Omental fat pad (tissue), 4 donors: Measurements from ENCODE around the gene RHOC. TPM values are rescaled to one million over a fixed set of nuclear protein-coding genes. Genes with fewer than 3 reads are reported as not detected.

Source experiments
- ATAC-seq: fragments of 150-250 bp; one replicate; pipeline ENCODE4 v1.9.1; 2016; ENCODE audit warnings: mild to moderate bottlenecking, moderate library complexity; ENCODE audit not compliant: low FRiP score
- DNase-seq: peaks from one replicate; pipeline ENCODE4 v3.0.0-alpha.2; 2019; ENCODE audit warnings: low spot score
- CTCF ChIP-seq, 3 donors: fragments of 450-650 bp; IDR thresholded peaks; one replicate each; pipeline ENCODE4 v1.5.1; 2016 to 2017; ENCODE audit warnings: antibody characterized with exemption in 3 of 3, mild to moderate bottlenecking in 3 of 3, moderate library complexity in 2 of 3
- total RNA-seq, 4 donors: library from RNA; depleted of rRNA; stranded (reverse); fragments of >200 nt; gene quantifications; one replicate each; pipeline ENCODE4 v1.1.0, GENCODE V29; 2016

RHOC gene
- total RNA-seq, 4 donors from 2014 or later = 219 to 307 (median 299) TPM

GRCh38 chr1:112687785-112688496 lies 19.0 kb downstream of the RHOC start:
- TF ChIP-seq CTCF (IDR thresholded peaks at IDR 0.05) = no peak
- DNase-seq (no peak), ATAC-seq (no peak)

GRCh38 chr1:112687361-112687760 lies 19.6 kb downstream of the RHOC start:
- TF ChIP-seq CTCF (IDR thresholded peaks at IDR 0.05) = no peak
- no peak for DNase-seq
- no peak for ATAC-seq

- DNase-seq (no peak), ATAC-seq (no peak)
- TF ChIP-seq CTCF (IDR thresholded peaks at IDR 0.05) = no peak
These were observed 20.1 kb downstream of the RHOC start for GRCh38 chr1:112686835-112687234.

- DNase-seq = no peak
- no peak for ATAC-seq
- no peak for TF ChIP-seq CTCF (IDR thresholded peaks at IDR 0.05)
These were observed 20.5 kb downstream of the RHOC start for GRCh38 chr1:112686417-112686816.

GRCh38 chr1:112685913-112686312 lies 21.0 kb downstream of the RHOC start:
- TF ChIP-seq CTCF (IDR thresholded peaks at IDR 0.05) = no peak
- no peak for ATAC-seq
- DNase-seq = no peak

- DNase-seq (no peak), ATAC-seq (no peak)
- TF ChIP-seq CTCF (IDR thresholded peaks at IDR 0.05) = no peak
These were observed 28.3 kb downstream of the RHOC start for GRCh38 chr1:112678605-112679004.

GRCh38 chr1:112677501-112677900 lies 29.4 kb downstream of the RHOC start:
- no peak for ATAC-seq
- TF ChIP-seq CTCF (IDR thresholded peaks at IDR 0.05) = no peak
- no peak for DNase-seq
